Vagina (tissue), 2 donors: Measurements from ENCODE around the gene ANKS1B.

Source experiments
- CTCF ChIP-seq, 3 experiments: fragments of 450-650 bp in 2 of 3; fragments of 200-600 bp in 1 of 3; sonication (generic) in 1 of 3; IDR thresholded peaks; one replicate each; pipeline ENCODE4 v1.5.1; 2017 to 2019; ENCODE audit warnings: antibody characterized with exemption in 3 of 3, mild to moderate bottlenecking in 2 of 3, moderate library complexity in 2 of 3
- POLR2A ChIP-seq, 2 donors: fragments of 450-650 bp; IDR thresholded peaks; one replicate each; pipeline ENCODE4 v1.6.1; 2017; ENCODE audit warnings: antibody characterized with exemption in 2 of 2, mild to moderate bottlenecking in 2 of 2, moderate library complexity in 2 of 2

DNA sequence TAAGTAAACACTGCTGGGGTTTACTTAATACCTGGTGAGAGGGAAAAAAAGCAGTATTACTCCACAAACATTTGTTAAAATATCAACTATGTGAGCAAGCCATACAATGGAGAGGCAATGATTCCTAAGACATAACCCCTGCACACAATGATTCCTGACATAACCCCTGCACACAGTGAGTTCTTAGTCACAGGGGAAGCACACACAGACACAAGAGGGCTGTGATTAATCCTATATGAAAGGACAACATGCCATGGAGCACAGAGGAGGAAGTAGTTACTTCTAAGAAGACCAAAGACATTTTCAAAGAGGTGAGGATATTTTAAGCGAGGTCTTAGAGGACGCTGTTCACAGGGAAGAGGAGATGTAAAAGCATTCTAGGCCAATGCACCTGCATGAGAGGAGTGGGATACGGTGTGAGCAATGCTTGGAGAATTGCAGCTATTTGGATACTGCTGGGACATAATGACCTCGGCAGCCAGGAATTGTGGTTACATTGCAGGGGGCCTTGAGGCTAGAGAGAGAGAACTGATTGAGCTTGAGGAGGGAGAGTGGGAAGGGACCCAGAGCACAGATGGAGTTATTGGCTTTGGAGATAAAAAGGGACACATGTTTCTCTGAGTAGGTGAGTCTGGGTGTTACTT, 1127.7 kb downstream of the ANKS1B start:
- TF ChIP-seq CTCF (IDR thresholded peaks at IDR 0.05) = no peak
- TF ChIP-seq POLR2A (IDR thresholded peaks at IDR 0.05) = no peak
